A673 (cell line): ENCODE data around the gene CTIF. TPM values are rescaled to one million over a fixed set of nuclear protein-coding genes. Genes with fewer than 3 reads are reported as not detected.

Experiments
- BruUV-seq: library from RNA; stranded (reverse); fragments of 400-500 nt; replicated peaks from 2 replicates; lab custom pipeline; 2021; lab: Mats Ljungman, UMichigan
- CTCF ChIA-PET: fragments of 300-600 bp; sonication (Branson Sonifier 250); formaldehyde crosslinking; loops from one replicate; lab custom pipeline; 2022; ENCODE audit warnings: antibody characterized with exemption; lab: Charles Lee
- POLR2A ChIA-PET: fragments of 300-600 bp; sonication (Branson Sonifier 250); formaldehyde crosslinking; loops from one replicate; lab custom pipeline; 2022; ENCODE audit warnings: antibody characterized with exemption; ENCODE audit not compliant: low non-redundant PET; lab: Charles Lee
- DNase-seq: peaks from one replicate; pipeline ENCODE4 v3.0.0-alpha.2; 2015; ENCODE audit warnings: low spot score
- H3K27ac ChIP-seq: fragments of 200-600 bp; sonication (generic); 2 replicates; pipeline ENCODE4 v1.5.1; 2016; ENCODE audit warnings: mixed run types, low read depth, mild to moderate bottlenecking, mixed read lengths, antibody characterized with exemption, low read length; ENCODE audit not compliant: poor library complexity, severe bottlenecking
- H3K27me3 ChIP-seq: fragments of 200-600 bp; sonication (generic); replicated peaks from 2 replicates; pipeline ENCODE4 v1.6.1; 2017; ENCODE audit warnings: mixed run types, low read depth, mild to moderate bottlenecking, mixed read lengths, antibody characterized with exemption, low read length; ENCODE audit not compliant: insufficient read depth, poor library complexity
- H3K36me3 ChIP-seq: fragments of 200-600 bp; sonication (generic); 2 replicates; pipeline ENCODE4 v1.6.1; 2016; ENCODE audit warnings: mixed run types, mild to moderate bottlenecking, mixed read lengths, antibody characterized with exemption, low read length; ENCODE audit not compliant: insufficient read depth, poor library complexity, severe bottlenecking
- H3K4me1 ChIP-seq: fragments of 200-600 bp; sonication (generic); 2 replicates; pipeline ENCODE4 v1.6.1; 2017; ENCODE audit warnings: mixed run types, mild to moderate bottlenecking, mixed read lengths, antibody characterized with exemption, low read length; ENCODE audit not compliant: insufficient read depth, poor library complexity, severe bottlenecking
- H3K4me3 ChIP-seq: fragments of 200-600 bp; sonication (generic); 2 replicates; pipeline ENCODE4 v1.5.1; 2016; ENCODE audit warnings: low read depth, mixed run types, mild to moderate bottlenecking, mixed read lengths, low read length; ENCODE audit not compliant: poor library complexity, severe bottlenecking
- H3K9me3 ChIP-seq: fragments of 200-600 bp; sonication (generic); 2 replicates; pipeline ENCODE4 v1.6.1; 2016; ENCODE audit warnings: mixed run types, low read depth, mild to moderate bottlenecking, mixed read lengths, antibody characterized with exemption, low read length; ENCODE audit not compliant: poor library complexity, severe bottlenecking
- EZH2 ChIP-seq: fragments of 200-600 bp; sonication (generic); IDR thresholded peaks from 2 replicates; pipeline ENCODE4 v1.6.1; 2017; ENCODE audit warnings: borderline replicate concordance, low read depth, mild to moderate bottlenecking, mixed read lengths, antibody characterized with exemption, low read length; ENCODE audit not compliant: poor library complexity, severe bottlenecking
- intact Hi-C: fragments of 100-400 bp; cut with micrococcal nuclease; formaldehyde crosslinking; loops from one replicate; pipeline ENCODE4 v1.10.0; 2022; ENCODE audit not compliant: unreplicated experiment
- total RNA-seq: library from RNA; stranded (reverse); gene quantifications from 2 replicates; pipeline ENCODE4 v1.2.3, GENCODE V29; 2021
- TF ChIP-seq, protein P1 (sequence below): fragments of 300-800, 200-600 bp; sonication (generic); conservative IDR thresholded peaks from 2 replicates; pipeline ENCODE4 v1.5.1; 2017; ENCODE audit warnings: low read depth, mild to moderate bottlenecking, antibody characterized with exemption, low read length, moderate library complexity, mixed read lengths

CTIF gene
- total RNA-seq, 1 experiment from 2014 or later = 23.5 TPM

DNA sequence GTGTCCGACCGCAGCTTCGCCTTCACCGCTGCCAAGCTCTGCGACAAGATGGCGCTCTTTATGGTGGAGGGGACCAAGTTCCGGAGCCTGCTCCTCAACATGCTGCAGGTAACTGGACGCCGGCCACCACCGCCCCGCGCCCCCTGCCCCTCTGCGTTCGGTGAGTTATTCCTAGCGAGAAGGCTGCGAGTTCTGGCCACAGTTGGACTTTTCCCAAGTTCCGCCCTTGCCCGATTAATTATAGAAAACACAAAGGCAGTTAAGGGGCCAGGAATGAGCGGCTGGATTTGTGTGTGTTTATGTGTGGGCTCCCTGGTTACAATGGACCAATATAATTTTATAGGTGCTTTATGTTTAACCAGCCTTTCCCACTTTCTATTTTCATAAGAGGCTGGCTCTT is 222.8 kb downstream of the CTIF start:
- no peak for DNase-seq
- Histone ChIP-seq H3K27me3 (no peaks in the 10 kb centered on the region), H3K4me3 (no peak overlapping the region), H3K4me1 (no peaks in the 10 kb centered on the region), H3K9me3 (no peaks in the 10 kb centered on the region), H3K27ac (no peak overlapping the region), H3K36me3 (no peaks in the 10 kb centered on the region)
- TF ChIP-seq EZH2 = no peak
- TF ChIP-seq, protein P1, sequence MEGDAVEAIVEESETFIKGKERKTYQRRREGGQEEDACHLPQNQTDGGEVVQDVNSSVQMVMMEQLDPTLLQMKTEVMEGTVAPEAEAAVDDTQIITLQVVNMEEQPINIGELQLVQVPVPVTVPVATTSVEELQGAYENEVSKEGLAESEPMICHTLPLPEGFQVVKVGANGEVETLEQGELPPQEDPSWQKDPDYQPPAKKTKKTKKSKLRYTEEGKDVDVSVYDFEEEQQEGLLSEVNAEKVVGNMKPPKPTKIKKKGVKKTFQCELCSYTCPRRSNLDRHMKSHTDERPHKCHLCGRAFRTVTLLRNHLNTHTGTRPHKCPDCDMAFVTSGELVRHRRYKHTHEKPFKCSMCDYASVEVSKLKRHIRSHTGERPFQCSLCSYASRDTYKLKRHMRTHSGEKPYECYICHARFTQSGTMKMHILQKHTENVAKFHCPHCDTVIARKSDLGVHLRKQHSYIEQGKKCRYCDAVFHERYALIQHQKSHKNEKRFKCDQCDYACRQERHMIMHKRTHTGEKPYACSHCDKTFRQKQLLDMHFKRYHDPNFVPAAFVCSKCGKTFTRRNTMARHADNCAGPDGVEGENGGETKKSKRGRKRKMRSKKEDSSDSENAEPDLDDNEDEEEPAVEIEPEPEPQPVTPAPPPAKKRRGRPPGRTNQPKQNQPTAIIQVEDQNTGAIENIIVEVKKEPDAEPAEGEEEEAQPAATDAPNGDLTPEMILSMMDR = no peak
- ChIA-PET POLR2A (no interaction called here), CTCF (no interaction called here)
- BruUV-seq = no TSS peak
- intact Hi-C loops = no loop called here

GRCh38 chr18:48762022-48762421 is 223.2 kb downstream of the CTIF start:
- Histone ChIP-seq H3K27me3 (no peaks in the 10 kb centered on the region), H3K36me3 (no peaks in the 10 kb centered on the region), H3K9me3 (no peaks in the 10 kb centered on the region), H3K27ac (no peak overlapping the region), H3K4me1 (no peaks in the 10 kb centered on the region), H3K4me3 (no peak overlapping the region)
- ChIA-PET POLR2A (no interaction called here), CTCF (no interaction called here)
- no peak for DNase-seq
- BruUV-seq = no TSS peak
- TF ChIP-seq, protein P1 = no peak
- no peak for TF ChIP-seq EZH2
- intact Hi-C loops = no loop called here

GRCh38 chr18:48762836-48763718 is 224.2 kb downstream of the CTIF start:
- Histone ChIP-seq H3K27ac (no peak overlapping the region), H3K36me3 (no peaks in the 10 kb centered on the region), H3K4me1 (no peaks in the 10 kb centered on the region), H3K4me3 (no peak overlapping the region), H3K27me3 (no peaks in the 10 kb centered on the region), H3K9me3 (no peaks in the 10 kb centered on the region)
- ChIA-PET POLR2A (no interaction called here), CTCF (no interaction called here)
- intact Hi-C loops = no loop called here
- no peak for DNase-seq
- BruUV-seq = no TSS peak
- TF ChIP-seq, protein P1 = no peak
- no peak for TF ChIP-seq EZH2
